AG04450 (cell line): ENCODE results near the gene RC3H1. TPM values are rescaled to one million over a fixed set of nuclear protein-coding genes. Genes with fewer than 3 reads are reported as not detected.
A peak's percentile ranks its signal among the peaks of the same experiment; 100 is the strongest.

ENCODE experiments used
- CTCF ChIA-PET: fragments of 300-600, 350-600 bp; formaldehyde crosslinking; extraction: SDS; loops from one replicate; lab custom pipeline; 2022; ENCODE audit warnings: antibody characterized with exemption, inconsistent platforms; lab: Charles Lee
- POLR2A ChIA-PET: fragments of 350-600 bp; formaldehyde crosslinking; extraction: SDS; loops from one replicate; lab custom pipeline; 2021; ENCODE audit warnings: antibody characterized with exemption, inconsistent platforms; lab: Yijun Ruan, JAX
- DNase-seq: peaks from one replicate; pipeline ENCODE4 v3.0.0-alpha.2; 2011; ENCODE audit warnings: low read depth, low spot score
- H3K27ac ChIP-seq: one replicate; pipeline ENCODE4 v1.5.1; 2012; ENCODE audit warnings: low read depth, low read length, control low read depth
- H3K27me3 ChIP-seq: one replicate; pipeline ENCODE4 v1.6.0; 2012; ENCODE audit warnings: low read length; ENCODE audit not compliant: control insufficient read depth, insufficient read depth
- H3K4me3 ChIP-seq: 2 replicates; pipeline ENCODE4 v1.5.1; 2011; ENCODE audit warnings: mild to moderate bottlenecking, low read depth, low read length, control low read depth
- H3K9me3 ChIP-seq: 2 replicates; pipeline ENCODE4 v1.5.1; 2012; ENCODE audit warnings: low read length; ENCODE audit not compliant: control insufficient read depth, insufficient read depth
- CTCF ChIP-seq: IDR thresholded peaks from 2 replicates; pipeline ENCODE4 v1.5.1; 2011; ENCODE audit warnings: low read depth, low read length, control low read depth, inconsistent platforms
- polyA plus RNA-seq: library from polyadenylated mRNA; depleted of rRNA; stranded (reverse); fragments of >200 nt; gene quantifications from 2 replicates; pipeline ENCODE4 v1.2.3, GENCODE V29; 2011

The RC3H1 gene
- polyA plus RNA-seq, 1 experiment, result 13.9 TPM

GRCh38 chr1:173916667-173917066 lies 105.5 kb downstream of the RC3H1 start:
- ChIA-PET CTCF (no interaction called here), POLR2A (no interaction called here)
- no peak for TF ChIP-seq CTCF
- H3K27me3 ChIP-seq, result no peaks in the 10 kb centered on the region
- DNase-seq, result no peak
- H3K9me3 ChIP-seq, result no peaks in the 10 kb centered on the region
- H3K27ac ChIP-seq, result no peak overlapping the region
- no peak overlapping the region for H3K4me3 ChIP-seq

- POLR2A ChIA-PET, result interaction anchor here (1.3 kb wide), 1 partner anchor 48 kb away, joined by 3 read pairs; the partner anchor contains the start of genes GAS5 and ZBTB37
- Histone ChIP-seq H3K9me3 (no peaks in the 10 kb centered on the region), H3K4me3 (no peak overlapping the region), H3K27me3 (no peaks in the 10 kb centered on the region), H3K27ac (no peak overlapping the region)
- CTCF ChIA-PET, result interaction anchor here (0.9 to 1.1 kb wide), 2 partner anchors 8 to 25 kb away, joined by 4 read pairs; no protein-coding TSS in a partner anchor
- no peak for TF ChIP-seq CTCF
- no peak for DNase-seq
These were observed 106.6 kb downstream of the RC3H1 start for GRCh38 chr1:173915596-173915995.

GRCh38 chr1:173914366-173914871 lies 107.7 kb downstream of the RC3H1 start:
- no peak overlapping the region for H3K27ac ChIP-seq
- H3K4me3 ChIP-seq, result no peak overlapping the region
- ChIA-PET CTCF (interaction anchor here (0.7 to 1.4 kb wide), 5 partner anchors 11 to 213 kb away, joined by 3 to 9 read pairs (median 3); no protein-coding TSS in a partner anchor), POLR2A (interaction anchor here (1.3 kb wide), 1 partner anchor 46 kb away, joined by 3 read pairs; the partner anchor contains the start of genes GAS5 and ZBTB37)
- DNase-seq, result no peak
- H3K27me3 ChIP-seq, result no peaks in the 10 kb centered on the region
- no peaks in the 10 kb centered on the region for H3K9me3 ChIP-seq
- peak; percentile 57 for TF ChIP-seq CTCF

- POLR2A ChIA-PET, result no interaction called here
- H3K9me3 ChIP-seq, result no peaks in the 10 kb centered on the region
- no peaks in the 10 kb centered on the region for H3K27me3 ChIP-seq
- no peak overlapping the region for H3K27ac ChIP-seq
- TF ChIP-seq CTCF, result no peak
- no peak for DNase-seq
- no peak overlapping the region for H3K4me3 ChIP-seq
- CTCF ChIA-PET, result interaction anchor here (1.4 kb wide), 1 partner anchor 13 kb away, joined by 9 read pairs; no protein-coding TSS in a partner anchor
These were observed 109.0 kb downstream of the RC3H1 start for GRCh38 chr1:173913111-173913510.

- Histone ChIP-seq H3K27ac (no peak overlapping the region), H3K4me3 (no peak overlapping the region), H3K9me3 (no peaks in the 10 kb centered on the region), H3K27me3 (no peaks in the 10 kb centered on the region)
- no peak for TF ChIP-seq CTCF
- no peak for DNase-seq
- POLR2A ChIA-PET, result no interaction called here
- CTCF ChIA-PET, result no interaction called here
These were observed 118.2 kb downstream of the RC3H1 start for GRCh38 chr1:173903827-173904531.
